Astrocyte (in vitro differentiated cells and primary cell): ENCODE measurements around the gene CTAGE1. TPM values are rescaled to one million over a fixed set of nuclear protein-coding genes. Genes with fewer than 3 reads are reported as not detected.

Source experiments
- DNase-seq: peaks from one replicate; pipeline ENCODE4 v3.0.0-alpha.2; 2010; ENCODE audit warnings: low read depth
- FAIRE-seq: peaks from 2 replicates; lab custom pipeline; 2011; peaks lifted over from hg19 to GRCh38; lab: Jason Lieb, UNC
- H2AFZ ChIP-seq: 2 replicates; pipeline ENCODE4 v1.6.0; 2012; ENCODE audit warnings: low read depth, low read length, inconsistent platforms
- H3K27ac ChIP-seq: 2 replicates; pipeline ENCODE4 v1.5.1; 2011; ENCODE audit warnings: low read depth, low read length, inconsistent platforms
- H3K27me3 ChIP-seq: 2 replicates; pipeline ENCODE4 v1.6.0; 2011; ENCODE audit warnings: low read length, inconsistent platforms; ENCODE audit not compliant: insufficient read depth
- H3K36me3 ChIP-seq: 2 replicates; pipeline ENCODE4 v1.5.1; 2011; ENCODE audit warnings: low read length, inconsistent platforms; ENCODE audit not compliant: insufficient read depth
- H3K4me1 ChIP-seq: 2 replicates; pipeline ENCODE4 v1.5.1; 2011; ENCODE audit warnings: low read length, inconsistent platforms; ENCODE audit not compliant: insufficient read depth
- H3K4me2 ChIP-seq: 2 replicates; pipeline ENCODE4 v1.6.0; 2012; ENCODE audit warnings: low read length, inconsistent platforms
- H3K4me3 ChIP-seq: 2 replicates; pipeline ENCODE4 v1.5.1; 2011; ENCODE audit warnings: low read depth, mild to moderate bottlenecking, low read length, inconsistent platforms; ENCODE audit not compliant: insufficient read depth
- H3K79me2 ChIP-seq: 2 replicates; pipeline ENCODE4 v1.6.0; 2012; ENCODE audit warnings: mild to moderate bottlenecking, low read length, inconsistent platforms; ENCODE audit not compliant: insufficient read depth
- H3K9ac ChIP-seq: 2 replicates; pipeline ENCODE4 v1.6.0; 2012; ENCODE audit warnings: mild to moderate bottlenecking, low read length, inconsistent platforms
- H3K9me3 ChIP-seq: 2 replicates; pipeline ENCODE4 v1.5.1; 2012; ENCODE audit warnings: low read depth, mild to moderate bottlenecking, low read length, inconsistent platforms; ENCODE audit not compliant: insufficient read depth
- H4K20me1 ChIP-seq: 2 replicates; pipeline ENCODE4 v1.6.0; 2012; ENCODE audit warnings: low read length, inconsistent platforms; ENCODE audit not compliant: insufficient read depth
- H3K27ac Mint-ChIP-seq: one replicate; pipeline ENCODE4 v1.8.0; 2021; ENCODE audit warnings: mild to moderate bottlenecking, mixed read lengths; ENCODE audit not compliant: unreplicated experiment
- H3K27me3 Mint-ChIP-seq: one replicate; pipeline ENCODE4 v1.8.0; 2021; ENCODE audit warnings: low read depth, mixed read lengths; ENCODE audit not compliant: unreplicated experiment
- H3K36me3 Mint-ChIP-seq: one replicate; pipeline ENCODE4 v1.8.0; 2021; ENCODE audit warnings: low read depth, mixed read lengths; ENCODE audit not compliant: unreplicated experiment
- H3K4me1 Mint-ChIP-seq: one replicate; pipeline ENCODE4 v1.8.0; 2021; ENCODE audit warnings: low read depth, mixed read lengths; ENCODE audit not compliant: unreplicated experiment
- H3K4me3 Mint-ChIP-seq: one replicate; pipeline ENCODE4 v1.8.0; 2021; ENCODE audit warnings: mild to moderate bottlenecking, moderate library complexity, mixed read lengths; ENCODE audit not compliant: unreplicated experiment
- H3K9me3 Mint-ChIP-seq: one replicate; pipeline ENCODE4 v1.8.0; 2021; ENCODE audit warnings: mild to moderate bottlenecking, mixed read lengths; ENCODE audit not compliant: unreplicated experiment
- EZH2 ChIP-seq: IDR thresholded peaks from 2 replicates; pipeline ENCODE4 v1.6.1; 2012; ENCODE audit warnings: mild to moderate bottlenecking, low read length, inconsistent platforms; ENCODE audit not compliant: insufficient read depth
- total RNA-seq: library from RNA; stranded (reverse); gene quantifications from 2 replicates; pipeline ENCODE4 v1.2.1, GENCODE V29; 2021
- TF ChIP-seq, protein P1 (sequence below): IDR thresholded peaks from 2 replicates; pipeline ENCODE4 v1.5.1; 2011; ENCODE audit warnings: low read depth, mild to moderate bottlenecking, inconsistent platforms, low read length, moderate library complexity; ENCODE audit not compliant: insufficient read depth

CTAGE1 gene
- total RNA-seq, 1 donor from 2014 or later: 0.30 TPM

DNA sequence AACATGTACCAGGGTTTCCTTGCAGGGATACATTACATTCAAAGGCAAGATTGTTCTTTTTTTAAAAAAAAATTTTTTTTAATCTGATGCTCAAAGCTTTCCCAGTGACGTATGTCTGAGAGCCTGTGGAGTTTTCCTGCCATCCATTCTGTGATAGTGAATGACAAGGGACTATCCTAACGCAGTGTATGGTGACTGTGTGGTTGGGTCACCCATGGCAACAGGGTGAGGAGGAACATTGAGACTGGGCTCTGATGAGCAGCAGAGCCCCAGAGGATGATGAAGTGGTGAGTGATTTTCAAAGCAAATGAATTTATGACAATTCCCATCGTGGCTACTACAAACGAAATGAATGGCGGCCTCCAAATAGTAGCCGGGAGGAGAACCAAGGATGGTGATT is 28.6 kb upstream of the CTAGE1 start:
- Mint-ChIP-seq H3K4me3 (no peak overlapping the region), H3K9me3 (peaks cover 8% of the 10 kb centered on the region), H3K4me1 (no peaks in the 10 kb centered on the region), H3K27me3 (no peaks in the 10 kb centered on the region), H3K36me3 (no peaks in the 10 kb centered on the region), H3K27ac (peak overlapping the region; percentile 35)
- Histone ChIP-seq H3K4me1 (no peaks in the 10 kb centered on the region), H3K79me2 (no peaks in the 10 kb centered on the region), H3K36me3 (no peaks in the 10 kb centered on the region), H3K27ac (no peak overlapping the region), H3K9ac (no peak overlapping the region), H4K20me1 (no peaks in the 10 kb centered on the region), H3K4me3 (no peak overlapping the region), H3K27me3 (no peaks in the 10 kb centered on the region), H3K4me2 (no peak overlapping the region), H3K9me3 (no peaks in the 10 kb centered on the region), H2AFZ (no peak overlapping the region)
- TF ChIP-seq, protein P1, sequence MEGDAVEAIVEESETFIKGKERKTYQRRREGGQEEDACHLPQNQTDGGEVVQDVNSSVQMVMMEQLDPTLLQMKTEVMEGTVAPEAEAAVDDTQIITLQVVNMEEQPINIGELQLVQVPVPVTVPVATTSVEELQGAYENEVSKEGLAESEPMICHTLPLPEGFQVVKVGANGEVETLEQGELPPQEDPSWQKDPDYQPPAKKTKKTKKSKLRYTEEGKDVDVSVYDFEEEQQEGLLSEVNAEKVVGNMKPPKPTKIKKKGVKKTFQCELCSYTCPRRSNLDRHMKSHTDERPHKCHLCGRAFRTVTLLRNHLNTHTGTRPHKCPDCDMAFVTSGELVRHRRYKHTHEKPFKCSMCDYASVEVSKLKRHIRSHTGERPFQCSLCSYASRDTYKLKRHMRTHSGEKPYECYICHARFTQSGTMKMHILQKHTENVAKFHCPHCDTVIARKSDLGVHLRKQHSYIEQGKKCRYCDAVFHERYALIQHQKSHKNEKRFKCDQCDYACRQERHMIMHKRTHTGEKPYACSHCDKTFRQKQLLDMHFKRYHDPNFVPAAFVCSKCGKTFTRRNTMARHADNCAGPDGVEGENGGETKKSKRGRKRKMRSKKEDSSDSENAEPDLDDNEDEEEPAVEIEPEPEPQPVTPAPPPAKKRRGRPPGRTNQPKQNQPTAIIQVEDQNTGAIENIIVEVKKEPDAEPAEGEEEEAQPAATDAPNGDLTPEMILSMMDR: no peak
- FAIRE-seq (no peak), DNase-seq (no peak)

DNA sequence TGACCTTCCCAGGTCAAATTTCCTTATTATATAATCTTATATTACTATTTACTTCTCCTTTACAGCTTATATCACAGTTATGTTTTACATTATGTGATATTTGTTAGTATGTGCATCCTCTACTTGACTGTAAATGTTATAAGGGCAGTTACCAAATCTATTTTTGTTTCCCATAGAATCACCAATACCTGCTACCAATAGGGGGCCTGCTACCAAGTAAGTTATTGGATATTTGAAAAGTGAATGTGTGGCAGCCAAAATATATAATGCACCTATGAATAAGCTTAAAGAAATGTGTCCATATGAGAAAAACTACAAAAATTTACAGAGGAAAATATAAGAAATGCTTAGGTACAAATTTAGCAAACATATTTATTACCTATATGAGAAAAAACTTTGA is 23.9 kb upstream of the CTAGE1 start:
- no peaks in the 10 kb centered on the region for H3K79me2 ChIP-seq
- Mint-ChIP-seq H3K36me3 (no peaks in the 10 kb centered on the region), H3K27ac (no peak overlapping the region), H3K9me3 (peaks cover 2% of the 10 kb centered on the region), H3K27me3 (no peaks in the 10 kb centered on the region), H3K4me3 (no peak overlapping the region), H3K4me1 (peaks cover 7% of the 10 kb centered on the region)
- FAIRE-seq (no peak), DNase-seq (no peak)
- H3K9ac ChIP-seq: no peak overlapping the region
- peaks cover 3% of the 10 kb centered on the region for H3K4me1 ChIP-seq
- no peaks in the 10 kb centered on the region for H3K9me3 ChIP-seq
- no peak overlapping the region for H3K27ac ChIP-seq
- H3K4me2 ChIP-seq: no peak overlapping the region
- no peaks in the 10 kb centered on the region for H3K27me3 ChIP-seq
- H3K36me3 ChIP-seq: no peaks in the 10 kb centered on the region
- no peak overlapping the region for H3K4me3 ChIP-seq
- no peaks in the 10 kb centered on the region for H4K20me1 ChIP-seq
- TF ChIP-seq, protein P1: no peak
- TF ChIP-seq EZH2: no peak
- H2AFZ ChIP-seq: no peak overlapping the region

DNA sequence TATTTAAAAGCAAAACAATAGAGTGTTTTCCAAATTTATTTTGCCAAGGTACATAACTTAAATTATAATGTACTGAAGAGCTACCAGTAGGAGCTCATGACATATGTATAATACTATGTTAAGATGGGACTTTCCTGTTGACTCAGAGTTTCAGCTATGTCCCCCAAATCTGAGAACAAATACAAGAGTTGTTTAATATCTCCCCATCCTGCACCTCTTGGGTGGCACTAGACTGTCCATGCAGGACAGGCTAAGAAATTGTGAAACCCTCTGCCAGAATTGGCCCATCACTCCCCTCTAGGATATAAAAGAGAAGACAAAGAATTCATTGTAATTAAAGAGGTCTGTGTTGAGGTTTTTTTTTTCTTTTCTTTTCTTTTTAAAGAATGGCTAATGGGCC is 21.7 kb upstream of the CTAGE1 start:
- FAIRE-seq: peak; percentile 43
- H3K4me3 ChIP-seq: no peak overlapping the region
- TF ChIP-seq, protein P1: no peak
- TF ChIP-seq EZH2: no peak

More for the DNA sequence above, 21.7 kb upstream of the CTAGE1 start:
- no peaks in the 10 kb centered on the region for H3K79me2 ChIP-seq
- Mint-ChIP-seq H3K4me3 (no peak overlapping the region), H3K9me3 (peaks cover 2% of the 10 kb centered on the region), H3K27ac (no peak overlapping the region), H3K36me3 (no peaks in the 10 kb centered on the region), H3K27me3 (no peaks in the 10 kb centered on the region), H3K4me1 (peaks cover 25% of the 10 kb centered on the region)
- no peaks in the 10 kb centered on the region for H3K9me3 ChIP-seq
- H3K36me3 ChIP-seq: no peaks in the 10 kb centered on the region
- H3K9ac ChIP-seq: no peak overlapping the region
- H3K27ac ChIP-seq: no peak overlapping the region
- no peak overlapping the region for H2AFZ ChIP-seq
- no peaks in the 10 kb centered on the region for H3K27me3 ChIP-seq
- peak; percentile 37 for DNase-seq
- no peaks in the 10 kb centered on the region for H4K20me1 ChIP-seq
- H3K4me2 ChIP-seq: peak overlapping the region; percentile 16
- peaks cover 16% of the 10 kb centered on the region for H3K4me1 ChIP-seq
